Peyer's patch (tissue), 4 donors: ENCODE results near the gene MSANTD2.

ENCODE experiments used
- POLR2A ChIP-seq, 2 donors: fragments of 450-650 bp; IDR thresholded peaks; one replicate each; pipeline ENCODE4 v1.5.1; 2017; ENCODE audit warnings: antibody characterized with exemption in 2 of 2, mild to moderate bottlenecking in 2 of 2, moderate library complexity in 2 of 2
- TF ChIP-seq, protein P1 (sequence below), 6 experiments: fragments of 450-650 bp in 4 of 6; fragments of 200-600 bp in 2 of 6; sonication (generic) in 1 of 6; IDR thresholded peaks; one replicate each; pipeline ENCODE4 v1.5.1; 2017 to 2019; ENCODE audit warnings: antibody characterized with exemption in 6 of 6, mild to moderate bottlenecking in 3 of 6, moderate library complexity in 1 of 6

DNA sequence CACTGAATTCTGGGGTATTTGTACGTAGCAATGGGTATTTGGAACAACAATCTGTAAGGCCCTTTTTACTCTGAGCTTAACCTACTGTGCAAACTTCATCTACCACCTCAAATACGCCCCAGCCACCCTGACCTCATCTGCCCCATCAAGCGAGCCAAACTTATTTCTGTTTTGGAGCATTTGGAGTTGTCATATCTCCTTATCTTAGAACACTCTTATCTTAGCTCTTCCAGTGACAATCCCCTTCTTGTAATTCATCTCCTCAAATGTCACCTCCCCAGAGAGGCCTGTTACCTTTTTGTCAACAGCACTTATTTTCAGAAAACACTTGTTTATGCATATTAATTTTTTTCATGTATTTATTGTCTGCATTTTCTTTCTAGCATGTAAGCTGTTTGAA, 4.7 kb upstream of the MSANTD2 start:
- TF ChIP-seq, protein P1, sequence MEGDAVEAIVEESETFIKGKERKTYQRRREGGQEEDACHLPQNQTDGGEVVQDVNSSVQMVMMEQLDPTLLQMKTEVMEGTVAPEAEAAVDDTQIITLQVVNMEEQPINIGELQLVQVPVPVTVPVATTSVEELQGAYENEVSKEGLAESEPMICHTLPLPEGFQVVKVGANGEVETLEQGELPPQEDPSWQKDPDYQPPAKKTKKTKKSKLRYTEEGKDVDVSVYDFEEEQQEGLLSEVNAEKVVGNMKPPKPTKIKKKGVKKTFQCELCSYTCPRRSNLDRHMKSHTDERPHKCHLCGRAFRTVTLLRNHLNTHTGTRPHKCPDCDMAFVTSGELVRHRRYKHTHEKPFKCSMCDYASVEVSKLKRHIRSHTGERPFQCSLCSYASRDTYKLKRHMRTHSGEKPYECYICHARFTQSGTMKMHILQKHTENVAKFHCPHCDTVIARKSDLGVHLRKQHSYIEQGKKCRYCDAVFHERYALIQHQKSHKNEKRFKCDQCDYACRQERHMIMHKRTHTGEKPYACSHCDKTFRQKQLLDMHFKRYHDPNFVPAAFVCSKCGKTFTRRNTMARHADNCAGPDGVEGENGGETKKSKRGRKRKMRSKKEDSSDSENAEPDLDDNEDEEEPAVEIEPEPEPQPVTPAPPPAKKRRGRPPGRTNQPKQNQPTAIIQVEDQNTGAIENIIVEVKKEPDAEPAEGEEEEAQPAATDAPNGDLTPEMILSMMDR (IDR thresholded peaks at IDR 0.05): no peak
- TF ChIP-seq POLR2A (IDR thresholded peaks at IDR 0.05): no peak
